ENCODE measurements around the gene LRRC3C.
A peak's percentile ranks its signal among the peaks of the same experiment; 100 is the strongest.

The LRRC3C gene

GRCh38 chr17:39981766-39982375, 54.3 kb downstream of the LRRC3C start:
- TF ChIP-seq ZNF24 (tag by site-specific recombination; IDR thresholded peaks at IDR 0.05) (no peak), FEZF1 (tag by site-specific recombination; IDR thresholded peaks at IDR 0.05) (peak; percentile 37; the same call in 1 of the 2 replicates)
- CTCF ChIA-PET, result interaction anchor here (0.5 to 6.3 kb wide), 15 partner anchors 10 to 360 kb away, joined by 3 to 72 read pairs (median 5); no protein-coding TSS in a partner anchor
- Histone ChIP-seq H3K4me1 (ENCODE audit: control insufficient read depth, insufficient read depth, low read length) (no peaks in the 10 kb centered on the region; the same call in 1 of the 2 replicates), H3K36me3 (ENCODE audit: control insufficient read depth in 2 of 2, insufficient read depth in 1 of 2, low read length in 2 of 2) (peaks cover 27 to 34% of the 10 kb centered on the region in 2 experiments), H3K4me3 (ENCODE audit: low read depth, low read length) (peak overlapping the region; percentile 99), H3K27ac (ENCODE audit: extremely low read depth, low read depth, low read length) (no peak overlapping the region), H3K9me3 (ENCODE audit: control insufficient read depth, insufficient read depth, low read depth, low read length) (no peaks in the 10 kb centered on the region)
- POLR2A ChIA-PET, result interaction anchor here (1.1 to 2.5 kb wide), 4 partner anchors 9 to 119 kb away, joined by 5 to 26 read pairs (median 12); partner anchors contain the start of genes LRRC3C, NR1D1 and ORMDL3

- H3K27ac ChIP-seq (ENCODE audit: extremely low read depth, low read depth, low read length), result no peak overlapping the region
- POLR2A ChIA-PET, result no interaction called here
- H3K4me3 ChIP-seq (ENCODE audit: low read depth, low read length), result no peak overlapping the region
- no peaks in the 10 kb centered on the region for H3K4me1 ChIP-seq (ENCODE audit: control insufficient read depth, insufficient read depth, low read length)
- CTCF ChIA-PET, result interaction anchor here (1.0 kb wide), 1 partner anchor 25 kb away, joined by 3 read pairs; no protein-coding TSS in a partner anchor
- no peaks in the 10 kb centered on the region for H3K9me3 ChIP-seq (ENCODE audit: control insufficient read depth, insufficient read depth, low read depth, low read length)
- TF ChIP-seq BCL11B (tag by site-specific recombination; IDR thresholded peaks at IDR 0.05; ENCODE audit: low read depth), result no peak
- TF ChIP-seq ZNF146 (tag by site-specific recombination; IDR thresholded peaks at IDR 0.05), result peak; percentile 93
- H3K36me3 ChIP-seq (ENCODE audit: control insufficient read depth in 2 of 2, insufficient read depth in 1 of 2, low read length in 2 of 2), result peaks cover 83 to 98% of the 10 kb centered on the region in 2 experiments
Observed at GRCh38 chr17:39988206-39988810, 60.8 kb downstream of the LRRC3C start.

DNA sequence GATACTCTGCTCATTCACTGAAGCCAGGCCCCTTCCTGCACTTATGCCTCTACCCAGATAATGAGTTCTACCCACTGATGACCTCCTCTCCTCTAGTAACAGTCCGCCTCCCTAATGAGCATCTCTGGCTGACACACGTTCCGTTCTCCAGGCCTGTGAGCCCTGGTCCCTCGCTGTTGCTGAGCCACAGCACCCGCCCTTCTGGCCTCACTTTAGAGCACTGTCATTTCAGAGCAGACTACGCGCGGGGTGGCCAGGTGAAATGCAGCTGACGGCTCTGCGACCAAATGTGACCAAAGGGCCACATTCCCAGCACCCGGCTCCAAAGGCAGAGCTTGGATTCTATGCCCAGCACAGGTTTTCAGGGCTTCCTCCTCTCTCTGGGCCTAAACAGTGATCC, 66.9 kb downstream of the LRRC3C start:
- H3K9me3 ChIP-seq (ENCODE audit: control insufficient read depth, insufficient read depth, low read depth, low read length), result no peaks in the 10 kb centered on the region
- H3K4me3 ChIP-seq (ENCODE audit: low read depth, low read length), result no peak overlapping the region
- TF ChIP-seq MEIS1 (CRISPR knock-in tag; IDR thresholded peaks at IDR 0.05; ENCODE audit: borderline replicate concordance), result no peak
- TF ChIP-seq ZNF623 (tag by site-specific recombination; IDR thresholded peaks at IDR 0.05), result no peak
- TF ChIP-seq GLI2 (tag by site-specific recombination; IDR thresholded peaks at IDR 0.05; ENCODE audit: borderline replicate concordance, low read depth), result no peak
- TF ChIP-seq ZNF202 (tag by site-specific recombination; IDR thresholded peaks at IDR 0.05; ENCODE audit: borderline replicate concordance), result no peak
- TF ChIP-seq ZNF560 (tag by site-specific recombination; IDR thresholded peaks at IDR 0.05; ENCODE audit: borderline replicate concordance), result no peak
- no peak for TF ChIP-seq ZNF449 (tag by site-specific recombination; IDR thresholded peaks at IDR 0.05)
- TF ChIP-seq ZEB2 (tag by site-specific recombination; IDR thresholded peaks at IDR 0.05), result no peak
- no peak for TF ChIP-seq ZBTB11 (tag by site-specific recombination; conservative IDR thresholded peaks at IDR 0.05; ENCODE audit: low read depth)
- no peak for TF ChIP-seq ZNF221 (tag by site-specific recombination; IDR thresholded peaks at IDR 0.05; ENCODE audit: borderline replicate concordance)
- TF ChIP-seq SP3 (tag by site-specific recombination; IDR thresholded peaks at IDR 0.05), result no peak
- TF ChIP-seq HOXC10 (CRISPR knock-in tag; IDR thresholded peaks at IDR 0.05), result no peak
- no peak for TF ChIP-seq ZNF610 (tag by site-specific recombination; IDR thresholded peaks at IDR 0.05; ENCODE audit: borderline replicate concordance)
- TF ChIP-seq ZFP69B (tag by site-specific recombination; IDR thresholded peaks at IDR 0.05), result no peak
- no peak for TF ChIP-seq ZNF529 (tag by site-specific recombination; IDR thresholded peaks at IDR 0.05; ENCODE audit: insufficient replicate concordance)
- no peak for TF ChIP-seq ZNF416 (tag by site-specific recombination; IDR thresholded peaks at IDR 0.05)
- TF ChIP-seq ZNF48 (tag by site-specific recombination; IDR thresholded peaks at IDR 0.05), result no peak
- TF ChIP-seq ZBTB6 (tag by site-specific recombination; IDR thresholded peaks at IDR 0.05), result no peak
- no peak for TF ChIP-seq GLIS1 (tag by site-specific recombination; IDR thresholded peaks at IDR 0.05)
- no peak for TF ChIP-seq KLF7 (tag by site-specific recombination; IDR thresholded peaks at IDR 0.05; ENCODE audit: borderline replicate concordance)
- no peaks in the 10 kb centered on the region for H3K4me1 ChIP-seq (ENCODE audit: control insufficient read depth, insufficient read depth, low read length)
- ChIA-PET CTCF (interaction anchor here (0.7 to 1.3 kb wide), 2 partner anchors 18 to 32 kb away, joined by 3 read pairs; no protein-coding TSS in a partner anchor), POLR2A (interaction anchor here (0.6 kb wide), 1 partner anchor 179 kb away, joined by 8 read pairs; no protein-coding TSS in a partner anchor)
- H3K36me3 ChIP-seq (ENCODE audit: control insufficient read depth in 2 of 2, insufficient read depth in 1 of 2, low read length in 2 of 2), result peaks cover 66 to 91% of the 10 kb centered on the region in 2 experiments
- no peak overlapping the region for H3K27ac ChIP-seq (ENCODE audit: extremely low read depth, low read depth, low read length)
